GM04504 (cell line): ENCODE data around the gene TMEM225.
"Not testable (repeated sequence)": the region's sequence is repeated elsewhere in the genome, so short reads cannot be mapped to it uniquely, and the experiment has no call there.

Source experiments
- DNase-seq: peaks from one replicate; pipeline ENCODE4 v3.0.0-alpha.2; 2012; ENCODE audit warnings: low read depth

Gene TMEM225, protein sequence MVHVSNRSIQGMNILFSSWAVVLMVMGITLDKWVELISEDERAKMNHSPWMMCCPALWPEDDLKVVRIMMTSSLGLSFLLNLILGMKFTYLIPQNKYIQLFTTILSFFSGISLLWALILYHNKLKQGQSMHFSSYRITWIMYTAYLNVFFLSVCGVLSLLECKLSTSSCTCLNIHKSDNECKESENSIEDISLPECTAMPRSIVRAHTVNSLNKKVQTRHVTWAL

GRCh38 chr11:123885570-123885969 lies at the start of gene TMEM225:
Gene TMEM225, minus strand, starts transcription at chr11:123885670. Its CDS starts 245 bp downstream, at chr11:123885425.
- no peak for DNase-seq

DNA sequence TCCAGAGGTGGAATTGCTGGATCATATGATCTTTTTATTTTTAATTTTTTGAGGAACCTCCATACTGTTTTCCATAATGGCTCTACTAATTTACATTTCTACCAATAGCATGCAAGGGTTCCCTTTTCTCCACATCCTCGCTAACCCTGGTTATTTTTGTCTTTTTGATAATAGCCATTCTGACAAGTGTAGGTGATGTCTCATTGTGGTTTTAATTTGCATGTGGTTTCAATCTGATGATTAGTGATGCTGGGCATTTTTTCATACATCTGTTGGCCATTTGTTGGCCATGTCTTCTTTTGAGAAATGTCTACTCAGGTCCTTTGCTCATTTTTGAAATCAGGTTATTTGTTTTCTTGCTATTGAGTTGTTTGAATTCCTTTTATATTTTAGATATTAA lies 38.6 kb upstream of the TMEM225 start:
- DNase-seq = no peak

- DNase-seq = no peak
Measured at GRCh38 chr11:123920943-123921342, 35.5 kb upstream of the TMEM225 start.

- no peak for DNase-seq
Measured at GRCh38 chr11:123905826-123906225, 20.4 kb upstream of the TMEM225 start.

GRCh38 chr11:123904932-123905331 lies 19.5 kb upstream of the TMEM225 start:
- DNase-seq = no peak

DNA sequence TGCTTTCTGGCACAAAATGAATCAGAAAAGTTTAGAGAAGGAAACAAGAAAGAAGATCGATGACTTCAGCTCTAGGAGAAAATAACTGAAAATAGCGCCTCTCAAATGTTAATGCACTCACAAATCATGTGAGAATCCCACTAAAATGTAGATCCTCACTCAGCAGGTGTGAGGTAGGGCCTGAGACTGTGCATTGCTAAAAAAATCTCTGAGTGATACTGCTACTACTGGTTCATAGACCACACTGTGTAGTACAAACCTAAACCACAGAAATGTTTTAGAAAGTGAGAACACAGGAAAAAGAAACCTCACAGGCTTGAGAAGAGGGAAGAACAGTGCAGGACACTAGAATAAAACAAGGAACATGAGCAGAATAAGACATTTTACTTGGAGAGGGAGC lies 18.5 kb upstream of the TMEM225 start:
- no peak for DNase-seq

GRCh38 chr11:123901867-123902266 lies 16.4 kb upstream of the TMEM225 start, which contains the start of gene OR8D4:
Gene OR8D4, plus strand, starts transcription at chr11:123902167. Its CDS starts 4,265 bp downstream, at chr11:123906432.
- no peak for DNase-seq

GRCh38 chr11:123899792-123900191 lies 14.3 kb upstream of the TMEM225 start:
- no peak for DNase-seq

GRCh38 chr11:123892031-123892430 lies 6.6 kb upstream of the TMEM225 start:
- no peak for DNase-seq

- DNase-seq = no peak
Measured at GRCh38 chr11:123880912-123881311, 4.6 kb downstream of the TMEM225 start.

DNA sequence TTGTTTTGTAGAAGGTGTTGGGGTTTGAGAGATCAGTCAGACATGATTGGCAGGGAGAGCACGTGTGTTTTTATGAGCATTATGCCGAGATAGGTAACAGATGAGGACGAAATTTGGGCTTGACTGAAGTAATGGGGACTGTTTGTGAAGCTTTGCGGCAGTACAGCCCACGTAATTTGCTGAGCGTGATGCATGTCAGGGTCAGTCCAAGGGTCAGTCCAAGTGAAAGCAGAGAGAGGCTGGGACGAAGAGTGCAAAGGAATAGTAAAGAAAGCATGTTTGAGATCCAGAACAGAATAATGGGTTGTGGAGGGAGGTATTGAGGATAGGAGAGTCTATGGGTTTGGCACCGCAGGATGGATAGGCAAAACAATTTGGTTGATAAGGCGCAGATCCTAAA lies 17.7 kb downstream of the TMEM225 start:
- DNase-seq = not testable (repeated sequence)

- not testable (repeated sequence) for DNase-seq
Measured at GRCh38 chr11:123865293-123865692, 20.2 kb downstream of the TMEM225 start.

DNA sequence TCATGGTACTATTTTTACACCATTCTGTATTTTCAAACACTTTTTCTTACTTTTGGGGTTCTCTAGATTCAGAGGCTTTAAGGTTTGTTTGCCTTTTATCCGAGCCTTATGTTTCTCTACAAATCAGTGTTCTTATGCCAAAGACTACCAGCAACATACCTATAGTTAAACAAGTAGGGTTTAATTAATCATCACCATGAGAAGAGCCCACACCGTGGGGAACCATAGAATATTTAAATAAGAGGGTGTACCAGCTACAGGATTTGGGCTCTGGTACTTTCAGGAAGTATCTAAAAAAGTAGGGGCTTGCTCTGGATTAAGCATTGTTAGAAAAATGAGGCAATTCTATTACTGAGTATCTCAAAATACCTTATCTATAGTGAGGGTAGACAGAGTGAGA lies 25.7 kb downstream of the TMEM225 start:
- DNase-seq = no peak

DNA sequence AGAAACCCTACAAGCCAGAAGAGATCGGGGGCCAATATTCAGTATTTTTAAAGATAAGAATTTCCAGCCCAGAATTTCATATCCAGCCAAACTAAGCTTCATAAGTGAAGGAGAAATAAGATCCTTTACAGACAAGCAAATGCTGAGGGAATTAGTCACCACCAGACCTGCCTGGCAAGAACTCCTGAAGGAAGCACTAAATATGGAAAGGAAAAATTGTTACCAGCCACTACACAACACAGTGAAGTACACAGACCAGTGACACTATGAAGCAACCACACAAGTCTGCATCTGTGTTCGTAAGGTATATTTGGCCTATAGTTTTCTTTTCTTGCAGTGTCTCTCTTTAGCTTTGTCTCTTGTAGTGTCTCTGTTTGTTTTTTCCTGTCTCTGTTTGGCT lies 29.0 kb downstream of the TMEM225 start:
- no peak for DNase-seq

GRCh38 chr11:123853038-123853437 lies 32.4 kb downstream of the TMEM225 start:
- DNase-seq = no peak

- no peak for DNase-seq
Measured at GRCh38 chr11:123852321-123852720, 33.1 kb downstream of the TMEM225 start.

- no peak for DNase-seq
Measured at GRCh38 chr11:123851110-123851509, 34.4 kb downstream of the TMEM225 start.

DNA sequence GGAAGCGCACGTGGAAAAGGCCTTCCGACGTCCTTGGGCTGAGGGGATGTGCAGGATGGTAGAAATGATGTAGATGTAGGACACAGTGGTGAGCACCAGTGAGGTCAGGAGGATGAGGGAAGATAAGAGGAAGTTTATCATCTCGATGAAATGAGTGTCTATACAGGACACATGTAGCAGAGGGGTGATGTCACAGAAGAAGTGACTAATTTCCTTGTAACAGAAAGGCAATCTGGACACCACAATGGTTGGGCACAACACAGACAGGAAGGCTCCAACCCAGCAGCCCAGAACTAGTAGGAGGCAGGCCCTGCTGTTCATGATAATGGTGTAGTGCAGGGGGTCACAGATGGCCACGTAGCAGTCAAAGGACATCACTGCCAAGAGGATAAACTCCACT lies 44.3 kb downstream of the TMEM225 start:
- no peak for DNase-seq

DNA sequence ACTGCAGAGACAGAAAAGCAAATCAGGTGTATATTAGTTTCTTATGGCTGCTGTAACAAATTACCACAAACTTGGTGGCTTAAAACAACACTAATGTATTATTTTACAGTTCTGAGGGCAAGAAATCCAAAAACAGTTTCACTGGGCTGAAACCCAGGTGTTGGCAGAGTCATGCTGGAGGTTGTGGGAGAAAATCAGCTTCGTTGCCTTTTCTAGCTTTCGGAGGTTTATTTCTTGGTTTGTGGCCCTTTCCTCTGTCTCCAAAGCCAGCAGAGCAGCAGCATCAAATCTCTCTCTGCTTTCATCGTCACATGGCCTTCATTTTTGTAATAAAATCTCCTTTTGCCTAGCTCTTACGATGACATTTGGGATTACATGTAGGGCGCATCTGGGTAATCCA lies 46.3 kb downstream of the TMEM225 start:
- no peak for DNase-seq

GRCh38 chr11:123838659-123839058 lies 46.8 kb downstream of the TMEM225 start:
- DNase-seq = no peak

- DNase-seq = no peak
Measured at GRCh38 chr11:123838199-123838598, 47.3 kb downstream of the TMEM225 start.

GRCh38 chr11:123833095-123833494 lies 52.4 kb downstream of the TMEM225 start:
- DNase-seq = no peak
